Activated T-cell treated with anti-CD3 and anti-CD28 coated beads, Interleukin-2, amount 50 U/mL, for 48 hours (primary cell): Measurements from ENCODE around the gene CERCAM.
"Not testable (repeated sequence)": the region's sequence is repeated elsewhere in the genome, so short reads cannot be mapped to it uniquely, and the experiment has no call there.

ENCODE experiments used
- DNase-seq, 2 experiments: peaks; one replicate each; pipeline ENCODE4 v3.0.0-alpha.2; 2020

The CERCAM gene

GRCh38 chr9:128393970-128394369 is 26.7 kb upstream of the CERCAM start:
- no peak for DNase-seq

GRCh38 chr9:128394379-128395168 is 26.1 kb upstream of the CERCAM start:
- DNase-seq: no peak

- no peak for DNase-seq
Measured at GRCh38 chr9:128396970-128397613, 23.6 kb upstream of the CERCAM start.

- no peak for DNase-seq
Measured at GRCh38 chr9:128397831-128398230, 22.8 kb upstream of the CERCAM start.

GRCh38 chr9:128399861-128400260 is 20.8 kb upstream of the CERCAM start:
- DNase-seq: no peak

- DNase-seq: no peak
Measured at GRCh38 chr9:128404560-128404959, 16.1 kb upstream of the CERCAM start.

GRCh38 chr9:128405077-128405779 is 15.4 kb upstream of the CERCAM start:
- DNase-seq: no peak

- DNase-seq: no peak
Measured at GRCh38 chr9:128405780-128406171, 14.9 kb upstream of the CERCAM start.

GRCh38 chr9:128406848-128407391 is 13.7 kb upstream of the CERCAM start:
- DNase-seq: no peak

GRCh38 chr9:128408963-128409431 is 11.7 kb upstream of the CERCAM start:
- DNase-seq: no peak

- no peak for DNase-seq
Measured at GRCh38 chr9:128409450-128409849, 11.2 kb upstream of the CERCAM start.

- DNase-seq: no peak
Measured at GRCh38 chr9:128409978-128410377, 10.7 kb upstream of the CERCAM start.

GRCh38 chr9:128411364-128412119 is 9.1 kb upstream of the CERCAM start:
- no peak for DNase-seq

- peak; percentile 75 to 79 for DNase-seq
Measured at GRCh38 chr9:128412120-128412790, 8.4 kb upstream of the CERCAM start.

- DNase-seq: not testable (repeated sequence)
Measured at GRCh38 chr9:128413728-128414127, 6.9 kb upstream of the CERCAM start.

- DNase-seq: no peak
Measured at GRCh38 chr9:128414461-128414860, 6.2 kb upstream of the CERCAM start.

- DNase-seq: no peak
Measured at GRCh38 chr9:128415281-128415680, 5.4 kb upstream of the CERCAM start.

- no peak for DNase-seq
Measured at GRCh38 chr9:128416014-128416413, 4.6 kb upstream of the CERCAM start.

GRCh38 chr9:128416432-128417019 is 4.1 kb upstream of the CERCAM start:
- DNase-seq: no peak

GRCh38 chr9:128419061-128419925 is 1.4 kb upstream of the CERCAM start:
- DNase-seq: peak; percentile 33 to 38
